Naive thymus-derived CD4-positive, alpha-beta T cell (primary cell): Measurements from ENCODE around the gene PMM2. TPM values are rescaled to one million over a fixed set of nuclear protein-coding genes. Genes with fewer than 3 reads are reported as not detected.
"Not testable (repeated sequence)": the region's sequence is repeated elsewhere in the genome, so short reads cannot be mapped to it uniquely, and the experiment has no call there.

Experiments
- ATAC-seq: fragments of 150-1000 bp; cut with Tn5 transposase; 2 replicates; pipeline ENCODE4 v1.10.0; 2021; ENCODE audit warnings: mild to moderate bottlenecking, moderate library complexity
- CTCF ChIA-PET: fragments of 350-600 bp; sonication (Branson Sonifier 250); formaldehyde crosslinking; loops from one replicate; lab custom pipeline; 2021; ENCODE audit warnings: antibody characterized with exemption; lab: Charles Lee
- POLR2A ChIA-PET: fragments of 350-600 bp; sonication (Branson Sonifier 250); formaldehyde crosslinking; loops from one replicate; lab custom pipeline; 2021; ENCODE audit warnings: antibody characterized with exemption, inconsistent platforms; lab: Charles Lee
- DNase-seq, 9 donors: peaks; one replicate each; pipeline versions ENCODE4 v3.0.0 to v3.0.0-alpha.2; 2020 to 2022; ENCODE audit warnings: mixed read lengths in 1 of 9
- H3K27ac ChIP-seq: one replicate; pipeline ENCODE4 v1.7.0; 2013; ENCODE audit warnings: mild to moderate bottlenecking, low read depth, low read length, moderate library complexity
- H3K27me3 ChIP-seq, 2 donors: one replicate each; pipeline ENCODE4 v1.7.0; 2013; ENCODE audit warnings: low read length in 2 of 2, mild to moderate bottlenecking in 2 of 2, moderate library complexity in 2 of 2; ENCODE audit not compliant: control insufficient read depth in 2 of 2, insufficient read depth in 2 of 2
- H3K36me3 ChIP-seq, 3 experiments: 1 replicate in 2 of 3; 2 replicates in 1 of 3; pipeline ENCODE4 v1.7.0; 2013; ENCODE audit warnings: low read length in 3 of 3, mild to moderate bottlenecking in 3 of 3, moderate library complexity in 1 of 3; ENCODE audit not compliant: insufficient read depth in 3 of 3, control insufficient read depth in 2 of 3
- H3K4me1 ChIP-seq, 2 donors: one replicate each; pipeline ENCODE4 v1.7.0; 2013; ENCODE audit warnings: low read length in 2 of 2, mild to moderate bottlenecking in 2 of 2, moderate library complexity in 1 of 2; ENCODE audit not compliant: control insufficient read depth in 2 of 2, insufficient read depth in 2 of 2
- H3K4me3 ChIP-seq: 2 replicates; pipeline ENCODE4 v1.7.0; 2013; ENCODE audit warnings: mild to moderate bottlenecking, low read length
- H3K9me3 ChIP-seq, 3 experiments: 1 replicate in 2 of 3; 2 replicates in 1 of 3; pipeline ENCODE4 v1.7.0; 2013; ENCODE audit warnings: low read length in 3 of 3; ENCODE audit not compliant: control insufficient read depth in 2 of 3
- H3K27ac Mint-ChIP-seq, 9 donors: one replicate each; pipeline ENCODE4 v1.8.0; 2020 to 2022; ENCODE audit warnings: mixed read lengths in 9 of 9, mild to moderate bottlenecking in 8 of 9, moderate library complexity in 5 of 9, inconsistent platforms in 2 of 9
- H3K27me3 Mint-ChIP-seq, 5 donors: one replicate each; pipeline ENCODE4 v1.8.0; 2021 to 2022; ENCODE audit warnings: mixed read lengths in 5 of 5, mild to moderate bottlenecking in 1 of 5
- H3K36me3 Mint-ChIP-seq, 5 donors: one replicate each; pipeline ENCODE4 v1.8.0; 2020 to 2022; ENCODE audit warnings: mixed read lengths in 5 of 5, mild to moderate bottlenecking in 3 of 5, inconsistent platforms in 1 of 5
- H3K4me1 Mint-ChIP-seq, 7 donors: one replicate each; pipeline ENCODE4 v1.8.0; 2020 to 2022; ENCODE audit warnings: mixed read lengths in 7 of 7, mild to moderate bottlenecking in 3 of 7, inconsistent platforms in 1 of 7
- H3K4me3 Mint-ChIP-seq, 10 donors: one replicate each; pipeline ENCODE4 v1.8.0; 2020 to 2022; ENCODE audit warnings: mild to moderate bottlenecking in 10 of 10, mixed read lengths in 10 of 10, moderate library complexity in 6 of 10, inconsistent platforms in 2 of 10
- H3K9me3 Mint-ChIP-seq, 11 donors: one replicate each; pipeline ENCODE4 v1.8.0; 2020 to 2022; ENCODE audit warnings: mixed read lengths in 11 of 11, mild to moderate bottlenecking in 4 of 11, inconsistent platforms in 1 of 11, moderate library complexity in 1 of 11
- intact Hi-C, 2 donors: fragments of 100-400 bp; cut with micrococcal nuclease; formaldehyde crosslinking; loops; one replicate each; pipeline ENCODE4 v1.15.1; 2023
- polyA plus RNA-seq, 2 donors: library from polyadenylated mRNA; unstranded; fragments of 300-500 nt; fragmentation: Illumina TruSeq; gene quantifications; one replicate each; pipeline ENCODE4 v1.2.3, GENCODE V29; 2021
- total RNA-seq, 6 experiments: library from RNA in 5 of 6; stranded (reverse) in 5 of 6; gene quantifications; 1 replicate in 5 of 6; 2 replicates in 1 of 6; pipeline ENCODE4 v1.2.3 and lab custom pipeline; 2021 to 2026

Gene PMM2
- total and polyA plus RNA-seq, 7 experiments from 2014 or later, result 18.0 to 52.8 (median 40.9) TPM

- no peaks in the 10 kb centered on the region for H3K27me3 Mint-ChIP-seq
- Histone ChIP-seq H3K36me3 (no peaks in the 10 kb centered on the region), H3K4me1 (peaks cover 6 to 12% of the 10 kb centered on the region in 2 donors), H3K27me3 (no peaks in the 10 kb centered on the region), H3K27ac (peak overlapping the region; percentile 67), H3K9me3 (no peaks in the 10 kb centered on the region), H3K4me3 (peak overlapping the region; percentile 74)
- H3K27ac Mint-ChIP-seq, result peak overlapping the region; percentile 87 to 98 (median 93)
- CTCF ChIA-PET, result interaction anchor here (0.7 to 1.9 kb wide), 3 partner anchors 13 to 51 kb away, joined by 3 to 10 read pairs (median 3); no protein-coding TSS in a partner anchor
- peaks cover 30 to 59% (median 51%) of the 10 kb centered on the region in 7 donors for H3K4me1 Mint-ChIP-seq
- peaks cover 0 to 3% (median 0%) of the 10 kb centered on the region in 11 donors for H3K9me3 Mint-ChIP-seq
- no peaks in the 10 kb centered on the region for H3K36me3 Mint-ChIP-seq
- peak overlapping the region; percentile 93 to 98 (median 96) for H3K4me3 Mint-ChIP-seq
- ATAC-seq (no peak), DNase-seq (peak in 7 of 9 donors; percentile 49 to 71 (median 65))
- POLR2A ChIA-PET, result interaction anchor here (1.0 to 2.7 kb wide), 5 partner anchors 11 to 224 kb away, joined by 3 to 25 read pairs (median 16); partner anchors contain the start of genes HAPSTR1, PMM2 and TMEM186
- intact Hi-C loops, result loop anchor here (1.0 to 5.0 kb wide), 13 partner anchors 12 to 1877 kb away; partner anchors contain the start of genes PMM2 (in 2 of the 2), TMEM186 (in 2 of the 2), ABAT (in 1 of the 2) and ATF7IP2 (in 1 of the 2)
These were observed 70.3 kb downstream of the PMM2 start for GRCh38 chr16:8867932-8868415.

GRCh38 chr16:8868416-8869211, 71.0 kb downstream of the PMM2 start, which contains the start of gene CARHSP1:
Gene CARHSP1 (minus strand): TSS chr16:8869006. CDS start chr16:8859328, 9,678 bp downstream.
- peaks cover 6 to 12% of the 10 kb centered on the region in 2 donors for H3K4me1 ChIP-seq
- no peaks in the 10 kb centered on the region for H3K9me3 ChIP-seq
- no peaks in the 10 kb centered on the region for H3K27me3 ChIP-seq
- H3K4me1 Mint-ChIP-seq, result peaks cover 30 to 63% (median 51%) of the 10 kb centered on the region in 7 donors
- H3K27ac Mint-ChIP-seq, result peak within 1 kb of the TSS; percentile 88 to 98 (median 95)
- intact Hi-C loops, result loop anchor here (1.0 to 5.0 kb wide), 14 partner anchors 12 to 1876 kb away; partner anchors contain the start of genes ABAT (in 2 of the 2), HAPSTR1 (in 2 of the 2), PMM2 (in 2 of the 2) and TMEM186 (in 2 of the 2)
- H3K27me3 Mint-ChIP-seq, result no peaks in the 10 kb centered on the region
- H3K27ac ChIP-seq, result peak within 1 kb of the TSS; percentile 67
- peaks cover 0 to 3% (median 0%) of the 10 kb centered on the region in 11 donors for H3K9me3 Mint-ChIP-seq
- ChIA-PET CTCF (interaction anchor here (0.6 to 1.9 kb wide), 4 partner anchors 12 to 68 kb away, joined by 3 to 10 read pairs (median 4); no protein-coding TSS in a partner anchor), POLR2A (interaction anchor here (0.8 to 2.7 kb wide), 10 partner anchors 10 to 224 kb away, joined by 3 to 25 read pairs (median 4); partner anchors contain the start of genes ABAT, HAPSTR1, PMM2 and TMEM186)
- DNase-seq (peak; percentile 65 to 87 (median 74)), ATAC-seq (peak; percentile 91)
- no peaks in the 10 kb centered on the region for H3K36me3 ChIP-seq
- H3K4me3 Mint-ChIP-seq, result peak within 1 kb of the TSS; percentile 93 to 98 (median 96)
- peak within 1 kb of the TSS; percentile 74 for H3K4me3 ChIP-seq
- H3K36me3 Mint-ChIP-seq, result no peaks in the 10 kb centered on the region

DNA sequence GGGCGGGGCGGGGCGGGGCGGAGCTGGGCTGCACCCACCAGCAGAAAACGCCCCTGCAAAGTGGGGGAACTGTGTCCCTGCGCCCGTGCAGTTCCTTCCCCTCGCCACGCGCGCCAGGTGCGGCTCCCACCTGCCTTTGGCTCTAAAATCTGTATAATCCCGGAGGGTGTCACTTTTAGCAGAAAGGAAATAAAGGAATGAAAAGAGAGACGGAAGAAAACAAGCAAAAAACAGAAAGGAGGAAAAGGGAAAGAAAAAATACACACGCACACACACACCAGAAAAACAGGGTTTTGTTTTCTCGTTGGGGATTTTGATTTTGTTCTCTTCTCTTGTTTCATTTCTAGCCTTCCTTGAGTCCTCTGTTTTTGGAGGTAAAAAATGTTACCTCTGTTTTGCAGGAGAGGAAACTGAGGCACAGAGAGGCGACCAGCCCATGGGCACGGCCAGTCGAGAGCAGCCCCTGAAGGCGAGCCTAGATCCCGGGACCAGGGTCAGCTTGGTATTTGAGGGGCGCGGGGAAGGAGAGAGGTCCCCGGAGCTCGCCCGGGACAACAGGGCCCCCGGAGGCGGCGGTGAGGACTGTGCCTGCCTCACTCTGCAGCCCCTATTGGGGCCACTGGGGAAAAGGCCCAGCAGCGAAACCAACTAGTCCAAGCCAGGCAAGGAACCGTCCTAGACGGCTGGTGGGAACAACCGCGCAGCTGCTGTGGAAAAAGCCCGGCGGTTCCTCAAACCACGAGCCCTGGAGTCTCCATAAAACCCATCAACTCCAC, 71.8 kb downstream of the PMM2 start:
- DNase-seq (peak in 4 of 9 donors; percentile 58 to 61 (median 59)), ATAC-seq (no peak)
- Mint-ChIP-seq H3K27me3 (no peaks in the 10 kb centered on the region), H3K4me3 (peak overlapping the region; percentile 83 to 97 (median 90)), H3K27ac (peak overlapping the region in 8 of 9 donors; percentile 59 to 95 (median 90)), H3K36me3 (no peaks in the 10 kb centered on the region), H3K9me3 (peaks cover 0 to 3% (median 0%) of the 10 kb centered on the region in 11 donors), H3K4me1 (peaks cover 26 to 62% (median 46%) of the 10 kb centered on the region in 7 donors)
- CTCF ChIA-PET, result interaction anchor here (0.8 to 1.9 kb wide), 2 partner anchors 11 to 18 kb away, joined by 3 to 10 read pairs; no protein-coding TSS in a partner anchor
- Histone ChIP-seq H3K27ac (peak overlapping the region; percentile 26), H3K4me3 (peak overlapping the region; percentile 25), H3K9me3 (no peaks in the 10 kb centered on the region), H3K27me3 (no peaks in the 10 kb centered on the region), H3K4me1 (peaks cover 6 to 12% of the 10 kb centered on the region in 2 donors), H3K36me3 (no peaks in the 10 kb centered on the region)
- intact Hi-C loops, result loop anchor here (1.0 to 5.0 kb wide), 12 partner anchors 11 to 1875 kb away; partner anchors contain the start of genes ABAT (in 1 of the 2), ATF7IP2 (in 1 of the 2), HAPSTR1 (in 1 of the 2) and NUBP1 (in 1 of the 2)
- POLR2A ChIA-PET, result interaction anchor here (0.8 to 2.7 kb wide), 10 partner anchors 10 to 223 kb away, joined by 3 to 25 read pairs (median 4); partner anchors contain the start of genes ABAT, HAPSTR1, PMM2 and TMEM186

- H3K36me3 ChIP-seq, H3K4me3 ChIP-seq, H3K36me3 Mint-ChIP-seq, H3K9me3 ChIP-seq, ATAC-seq, H3K27me3 Mint-ChIP-seq, H3K9me3 Mint-ChIP-seq, H3K27me3 ChIP-seq, DNase-seq: not testable (repeated sequence)
- ChIA-PET POLR2A (interaction anchor here (0.9 kb wide), 1 partner anchor 53 kb away, joined by 3 read pairs; no protein-coding TSS in a partner anchor), CTCF (interaction anchor here (0.6 kb wide), 1 partner anchor 18 kb away, joined by 3 read pairs; no protein-coding TSS in a partner anchor)
- Histone ChIP-seq H3K4me1 (peaks cover 6 to 12% of the 10 kb centered on the region in 2 donors), H3K27ac (peak overlapping the region; percentile 26)
- intact Hi-C loops, result loop anchor here (1.0 to 5.0 kb wide), 13 partner anchors 10 to 1875 kb away; partner anchors contain the start of genes ABAT (in 1 of the 2), ATF7IP2 (in 1 of the 2), HAPSTR1 (in 1 of the 2) and METTL22 (in 1 of the 2)
- H3K4me1 Mint-ChIP-seq, result peaks cover 25 to 62% (median 46%) of the 10 kb centered on the region in 7 donors
- peak overlapping the region in 6 of 10 donors; percentile 13 to 97 (median 60) for H3K4me3 Mint-ChIP-seq
- peak overlapping the region in 2 of 9 donors; percentile 9 to 55 for H3K27ac Mint-ChIP-seq
These were observed 72.3 kb downstream of the PMM2 start for GRCh38 chr16:8869988-8870241.

DNA sequence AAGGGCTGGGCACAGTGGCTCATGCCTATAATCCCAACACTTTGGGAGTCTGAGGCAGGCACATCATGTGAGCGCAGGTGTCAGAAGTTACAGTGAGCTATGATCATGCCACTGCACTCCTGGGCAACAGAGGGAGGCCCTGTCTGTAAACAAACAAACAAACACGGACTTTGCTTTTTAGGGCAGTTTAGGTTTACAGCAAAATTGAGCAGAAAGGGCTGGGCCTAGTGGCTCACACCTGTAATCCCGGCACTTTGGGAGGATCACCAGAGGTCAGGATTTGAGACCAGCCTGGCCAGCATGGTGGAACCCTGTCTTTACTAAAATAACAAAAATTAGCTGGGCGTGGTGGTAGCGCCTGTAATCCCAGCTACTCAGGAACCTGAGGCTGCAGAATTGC, 74.4 kb downstream of the PMM2 start:
- no peak for ATAC-seq
- DNase-seq, result no peak
- no peak overlapping the region for H3K4me3 Mint-ChIP-seq
- peaks cover 0 to 3% (median 0%) of the 10 kb centered on the region in 11 donors for H3K9me3 Mint-ChIP-seq
- ChIA-PET CTCF (interaction anchor here (1.0 to 1.7 kb wide), 3 partner anchors 8 to 228 kb away, joined by 3 to 8 read pairs (median 5); no protein-coding TSS in a partner anchor), POLR2A (interaction anchor here (0.9 kb wide), 1 partner anchor 11 kb away, joined by 3 read pairs; no protein-coding TSS in a partner anchor)
- H3K4me1 ChIP-seq, result peaks cover 6 to 10% of the 10 kb centered on the region in 2 donors
- H3K27ac ChIP-seq, result no peak overlapping the region
- no peaks in the 10 kb centered on the region for H3K36me3 ChIP-seq
- no peak overlapping the region for H3K4me3 ChIP-seq
- no peak overlapping the region for H3K27ac Mint-ChIP-seq
- no peaks in the 10 kb centered on the region for H3K27me3 ChIP-seq
- H3K36me3 Mint-ChIP-seq, result no peaks in the 10 kb centered on the region
- H3K27me3 Mint-ChIP-seq, result no peaks in the 10 kb centered on the region
- no peaks in the 10 kb centered on the region for H3K9me3 ChIP-seq
- intact Hi-C loops, result no loop called here
- peaks cover 23 to 43% (median 32%) of the 10 kb centered on the region in 7 donors for H3K4me1 Mint-ChIP-seq
